Lower leg skin (tissue), 3 donors: Measurements from ENCODE around the gene PASK.

Experiments used
- CTCF ChIP-seq, 3 donors: fragments of 450-650 bp; IDR thresholded peaks; one replicate each; pipeline ENCODE4 v1.5.1; 2016; ENCODE audit warnings: antibody characterized with exemption in 3 of 3, mild to moderate bottlenecking in 3 of 3, moderate library complexity in 2 of 3
- POLR2A ChIP-seq, 2 donors: fragments of 450-650 bp; IDR thresholded peaks; one replicate each; pipeline ENCODE4 v1.6.1; 2016 to 2017; ENCODE audit warnings: antibody characterized with exemption in 2 of 2, mild to moderate bottlenecking in 1 of 2, moderate library complexity in 1 of 2

- TF ChIP-seq CTCF (IDR thresholded peaks at IDR 0.05) (no peak), POLR2A (IDR thresholded peaks at IDR 0.05) (no peak)
These were observed 28.3 kb downstream of the PASK start for GRCh38 chr2:241121008-241121407.
